WTC11 (cell line): ENCODE results near the gene MNS1.

Experiments used
- CBFB ChIP-seq: sonication (generic); formaldehyde crosslinking; IDR thresholded peaks from 2 replicates; pipeline ENCODE4 v1.8.1; 2022; ENCODE audit warnings: mild to moderate bottlenecking, low read depth, missing genetic modification reagents
- NFE2L1 ChIP-seq: sonication (generic); formaldehyde crosslinking; IDR thresholded peaks from 2 replicates; pipeline ENCODE4 v1.8.1; 2023; ENCODE audit warnings: missing genetic modification reagents
- SP1 ChIP-seq: sonication (generic); formaldehyde crosslinking; conservative IDR thresholded peaks from 2 replicates; pipeline ENCODE4 v1.8.1; 2022; ENCODE audit warnings: missing genetic modification reagents
- TF ChIP-seq, protein P1 (sequence below): sonication (generic); formaldehyde crosslinking; IDR thresholded peaks from 2 replicates; pipeline ENCODE4 v1.8.0; 2023; ENCODE audit warnings: missing genetic modification reagents
- TF ChIP-seq, protein P2 (sequence below): sonication (generic); formaldehyde crosslinking; IDR thresholded peaks from 2 replicates; pipeline ENCODE4 v1.8.0; 2022; ENCODE audit warnings: mild to moderate bottlenecking, missing genetic modification reagents
- TF ChIP-seq, protein P3 (sequence below): fragments of 200-600 bp; IDR thresholded peaks from 2 replicates; pipeline ENCODE4 v1.8.0; 2022; ENCODE audit warnings: antibody characterized with exemption
- TF ChIP-seq, protein P4 (sequence below): sonication (generic); formaldehyde crosslinking; conservative IDR thresholded peaks from 2 replicates; pipeline ENCODE4 v1.8.1; 2022; ENCODE audit warnings: mild to moderate bottlenecking, missing genetic modification reagents
- TF ChIP-seq, protein P5 (sequence below): sonication (generic); formaldehyde crosslinking; IDR thresholded peaks from 2 replicates; pipeline ENCODE4 v1.8.0; 2022; ENCODE audit warnings: mild to moderate bottlenecking, missing genetic modification reagents
- TF ChIP-seq, protein P6 (sequence below): sonication (generic); formaldehyde crosslinking; IDR thresholded peaks from 2 replicates; pipeline ENCODE4 v1.8.1; 2023; ENCODE audit warnings: mild to moderate bottlenecking, missing genetic modification reagents
- TF ChIP-seq, protein P7 (sequence below): sonication (generic); formaldehyde crosslinking; IDR thresholded peaks from 2 replicates; pipeline ENCODE4 v1.8.0; 2022; ENCODE audit warnings: missing genetic modification reagents
- TF ChIP-seq, protein P8 (sequence below): sonication (generic); formaldehyde crosslinking; IDR thresholded peaks from 2 replicates; pipeline ENCODE4 v1.8.0; 2023; ENCODE audit warnings: mild to moderate bottlenecking, missing genetic modification reagents

DNA sequence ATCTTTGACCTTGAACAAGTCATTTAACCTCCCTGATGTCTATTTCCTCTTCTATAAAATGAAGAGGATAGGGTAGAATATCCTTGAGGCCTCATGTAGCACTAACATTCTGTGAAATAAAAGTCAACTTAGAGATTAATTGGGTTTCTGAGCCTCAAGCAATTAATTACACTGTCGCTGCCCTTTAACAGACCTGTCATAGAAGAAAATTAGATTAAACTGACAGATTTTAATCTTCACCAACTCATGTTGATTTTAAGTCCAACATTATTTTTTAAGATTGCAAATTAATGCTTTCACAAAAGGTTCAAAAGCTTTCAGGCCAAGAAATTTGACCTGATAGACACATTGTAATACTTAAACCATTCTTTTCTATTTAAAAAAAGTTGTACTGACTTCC, 8.1 kb upstream of the MNS1 start:
- TF ChIP-seq, protein P1, sequence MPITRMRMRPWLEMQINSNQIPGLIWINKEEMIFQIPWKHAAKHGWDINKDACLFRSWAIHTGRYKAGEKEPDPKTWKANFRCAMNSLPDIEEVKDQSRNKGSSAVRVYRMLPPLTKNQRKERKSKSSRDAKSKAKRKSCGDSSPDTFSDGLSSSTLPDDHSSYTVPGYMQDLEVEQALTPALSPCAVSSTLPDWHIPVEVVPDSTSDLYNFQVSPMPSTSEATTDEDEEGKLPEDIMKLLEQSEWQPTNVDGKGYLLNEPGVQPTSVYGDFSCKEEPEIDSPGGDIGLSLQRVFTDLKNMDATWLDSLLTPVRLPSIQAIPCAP (CRISPR knock-in tag): no peak
- TF ChIP-seq, protein P2, sequence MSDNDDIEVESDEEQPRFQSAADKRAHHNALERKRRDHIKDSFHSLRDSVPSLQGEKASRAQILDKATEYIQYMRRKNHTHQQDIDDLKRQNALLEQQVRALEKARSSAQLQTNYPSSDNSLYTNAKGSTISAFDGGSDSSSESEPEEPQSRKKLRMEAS: no peak
- no peak for TF ChIP-seq CBFB (CRISPR knock-in tag)
- TF ChIP-seq, protein P3, sequence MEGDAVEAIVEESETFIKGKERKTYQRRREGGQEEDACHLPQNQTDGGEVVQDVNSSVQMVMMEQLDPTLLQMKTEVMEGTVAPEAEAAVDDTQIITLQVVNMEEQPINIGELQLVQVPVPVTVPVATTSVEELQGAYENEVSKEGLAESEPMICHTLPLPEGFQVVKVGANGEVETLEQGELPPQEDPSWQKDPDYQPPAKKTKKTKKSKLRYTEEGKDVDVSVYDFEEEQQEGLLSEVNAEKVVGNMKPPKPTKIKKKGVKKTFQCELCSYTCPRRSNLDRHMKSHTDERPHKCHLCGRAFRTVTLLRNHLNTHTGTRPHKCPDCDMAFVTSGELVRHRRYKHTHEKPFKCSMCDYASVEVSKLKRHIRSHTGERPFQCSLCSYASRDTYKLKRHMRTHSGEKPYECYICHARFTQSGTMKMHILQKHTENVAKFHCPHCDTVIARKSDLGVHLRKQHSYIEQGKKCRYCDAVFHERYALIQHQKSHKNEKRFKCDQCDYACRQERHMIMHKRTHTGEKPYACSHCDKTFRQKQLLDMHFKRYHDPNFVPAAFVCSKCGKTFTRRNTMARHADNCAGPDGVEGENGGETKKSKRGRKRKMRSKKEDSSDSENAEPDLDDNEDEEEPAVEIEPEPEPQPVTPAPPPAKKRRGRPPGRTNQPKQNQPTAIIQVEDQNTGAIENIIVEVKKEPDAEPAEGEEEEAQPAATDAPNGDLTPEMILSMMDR: no peak
- TF ChIP-seq SP1 (CRISPR knock-in tag): no peak
- TF ChIP-seq, protein P4, sequence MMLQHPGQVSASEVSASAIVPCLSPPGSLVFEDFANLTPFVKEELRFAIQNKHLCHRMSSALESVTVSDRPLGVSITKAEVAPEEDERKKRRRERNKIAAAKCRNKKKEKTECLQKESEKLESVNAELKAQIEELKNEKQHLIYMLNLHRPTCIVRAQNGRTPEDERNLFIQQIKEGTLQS: no peak
- TF ChIP-seq, protein P5, sequence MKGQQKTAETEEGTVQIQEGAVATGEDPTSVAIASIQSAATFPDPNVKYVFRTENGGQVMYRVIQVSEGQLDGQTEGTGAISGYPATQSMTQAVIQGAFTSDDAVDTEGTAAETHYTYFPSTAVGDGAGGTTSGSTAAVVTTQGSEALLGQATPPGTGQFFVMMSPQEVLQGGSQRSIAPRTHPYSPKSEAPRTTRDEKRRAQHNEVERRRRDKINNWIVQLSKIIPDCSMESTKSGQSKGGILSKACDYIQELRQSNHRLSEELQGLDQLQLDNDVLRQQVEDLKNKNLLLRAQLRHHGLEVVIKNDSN: no peak
- TF ChIP-seq, protein P6, sequence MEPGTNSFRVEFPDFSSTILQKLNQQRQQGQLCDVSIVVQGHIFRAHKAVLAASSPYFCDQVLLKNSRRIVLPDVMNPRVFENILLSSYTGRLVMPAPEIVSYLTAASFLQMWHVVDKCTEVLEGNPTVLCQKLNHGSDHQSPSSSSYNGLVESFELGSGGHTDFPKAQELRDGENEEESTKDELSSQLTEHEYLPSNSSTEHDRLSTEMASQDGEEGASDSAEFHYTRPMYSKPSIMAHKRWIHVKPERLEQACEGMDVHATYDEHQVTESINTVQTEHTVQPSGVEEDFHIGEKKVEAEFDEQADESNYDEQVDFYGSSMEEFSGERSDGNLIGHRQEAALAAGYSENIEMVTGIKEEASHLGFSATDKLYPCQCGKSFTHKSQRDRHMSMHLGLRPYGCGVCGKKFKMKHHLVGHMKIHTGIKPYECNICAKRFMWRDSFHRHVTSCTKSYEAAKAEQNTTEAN (CRISPR knock-in tag): no peak
- TF ChIP-seq, protein P7, sequence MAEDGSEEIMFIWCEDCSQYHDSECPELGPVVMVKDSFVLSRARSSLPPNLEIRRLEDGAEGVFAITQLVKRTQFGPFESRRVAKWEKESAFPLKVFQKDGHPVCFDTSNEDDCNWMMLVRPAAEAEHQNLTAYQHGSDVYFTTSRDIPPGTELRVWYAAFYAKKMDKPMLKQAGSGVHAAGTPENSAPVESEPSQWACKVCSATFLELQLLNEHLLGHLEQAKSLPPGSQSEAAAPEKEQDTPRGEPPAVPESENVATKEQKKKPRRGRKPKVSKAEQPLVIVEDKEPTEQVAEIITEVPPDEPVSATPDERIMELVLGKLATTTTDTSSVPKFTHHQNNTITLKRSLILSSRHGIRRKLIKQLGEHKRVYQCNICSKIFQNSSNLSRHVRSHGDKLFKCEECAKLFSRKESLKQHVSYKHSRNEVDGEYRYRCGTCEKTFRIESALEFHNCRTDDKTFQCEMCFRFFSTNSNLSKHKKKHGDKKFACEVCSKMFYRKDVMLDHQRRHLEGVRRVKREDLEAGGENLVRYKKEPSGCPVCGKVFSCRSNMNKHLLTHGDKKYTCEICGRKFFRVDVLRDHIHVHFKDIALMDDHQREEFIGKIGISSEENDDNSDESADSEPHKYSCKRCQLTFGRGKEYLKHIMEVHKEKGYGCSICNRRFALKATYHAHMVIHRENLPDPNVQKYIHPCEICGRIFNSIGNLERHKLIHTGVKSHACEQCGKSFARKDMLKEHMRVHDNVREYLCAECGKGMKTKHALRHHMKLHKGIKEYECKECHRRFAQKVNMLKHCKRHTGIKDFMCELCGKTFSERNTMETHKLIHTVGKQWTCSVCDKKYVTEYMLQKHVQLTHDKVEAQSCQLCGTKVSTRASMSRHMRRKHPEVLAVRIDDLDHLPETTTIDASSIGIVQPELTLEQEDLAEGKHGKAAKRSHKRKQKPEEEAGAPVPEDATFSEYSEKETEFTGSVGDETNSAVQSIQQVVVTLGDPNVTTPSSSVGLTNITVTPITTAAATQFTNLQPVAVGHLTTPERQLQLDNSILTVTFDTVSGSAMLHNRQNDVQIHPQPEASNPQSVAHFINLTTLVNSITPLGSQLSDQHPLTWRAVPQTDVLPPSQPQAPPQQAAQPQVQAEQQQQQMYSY (CRISPR knock-in tag): no peak
- no peak for TF ChIP-seq NFE2L1 (CRISPR knock-in tag)
- TF ChIP-seq, protein P8, sequence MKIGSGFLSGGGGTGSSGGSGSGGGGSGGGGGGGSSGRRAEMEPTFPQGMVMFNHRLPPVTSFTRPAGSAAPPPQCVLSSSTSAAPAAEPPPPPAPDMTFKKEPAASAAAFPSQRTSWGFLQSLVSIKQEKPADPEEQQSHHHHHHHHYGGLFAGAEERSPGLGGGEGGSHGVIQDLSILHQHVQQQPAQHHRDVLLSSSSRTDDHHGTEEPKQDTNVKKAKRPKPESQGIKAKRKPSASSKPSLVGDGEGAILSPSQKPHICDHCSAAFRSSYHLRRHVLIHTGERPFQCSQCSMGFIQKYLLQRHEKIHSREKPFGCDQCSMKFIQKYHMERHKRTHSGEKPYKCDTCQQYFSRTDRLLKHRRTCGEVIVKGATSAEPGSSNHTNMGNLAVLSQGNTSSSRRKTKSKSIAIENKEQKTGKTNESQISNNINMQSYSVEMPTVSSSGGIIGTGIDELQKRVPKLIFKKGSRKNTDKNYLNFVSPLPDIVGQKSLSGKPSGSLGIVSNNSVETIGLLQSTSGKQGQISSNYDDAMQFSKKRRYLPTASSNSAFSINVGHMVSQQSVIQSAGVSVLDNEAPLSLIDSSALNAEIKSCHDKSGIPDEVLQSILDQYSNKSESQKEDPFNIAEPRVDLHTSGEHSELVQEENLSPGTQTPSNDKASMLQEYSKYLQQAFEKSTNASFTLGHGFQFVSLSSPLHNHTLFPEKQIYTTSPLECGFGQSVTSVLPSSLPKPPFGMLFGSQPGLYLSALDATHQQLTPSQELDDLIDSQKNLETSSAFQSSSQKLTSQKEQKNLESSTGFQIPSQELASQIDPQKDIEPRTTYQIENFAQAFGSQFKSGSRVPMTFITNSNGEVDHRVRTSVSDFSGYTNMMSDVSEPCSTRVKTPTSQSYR: no peak
